Measurements from ENCODE around the gene IL6.
A peak's percentile ranks its signal among the peaks of the same experiment; 100 is the strongest.
"Not testable (repeated sequence)": the region's sequence is repeated elsewhere in the genome, so short reads cannot be mapped to it uniquely, and the experiment has no call there.

Gene IL6

GRCh38 chr7:22726907-22727713 lies at the start of gene IL6:
TSS of gene IL6 (plus strand) at chr7:22727200. CDS start at chr7:22727263, 63 bp downstream.
- Mint-ChIP-seq H3K27ac (peak within 1 kb of the TSS; percentile 75), H3K36me3 (peaks cover 6% of the 10 kb centered on the region), H3K4me3 (peak within 1 kb of the TSS; percentile 84), H3K27me3 (no peaks in the 10 kb centered on the region), H3K9me3 (no peaks in the 10 kb centered on the region), H3K4me1 (peaks cover 61% of the 10 kb centered on the region)
- ATAC-seq, result peak; percentile 51

- ATAC-seq, result peak; percentile 53
- Mint-ChIP-seq H3K27ac (peak overlapping the region; percentile 81), H3K4me1 (peaks cover 78% of the 10 kb centered on the region), H3K36me3 (peaks cover 11% of the 10 kb centered on the region)
- H3K4me3 Mint-ChIP-seq, H3K27me3 Mint-ChIP-seq, H3K9me3 Mint-ChIP-seq: not testable (repeated sequence)
Measured at GRCh38 chr7:22677263-22677662, 49.7 kb upstream of the IL6 start.

- peaks cover 9% of the 10 kb centered on the region for H3K9me3 Mint-ChIP-seq
- peaks cover 76% of the 10 kb centered on the region for H3K4me1 Mint-ChIP-seq
- H3K36me3 Mint-ChIP-seq, result peaks cover 11% of the 10 kb centered on the region
- H3K27me3 Mint-ChIP-seq, result no peaks in the 10 kb centered on the region
- H3K27ac Mint-ChIP-seq, result peak overlapping the region; percentile 81
- ATAC-seq, result no peak
- H3K4me3 Mint-ChIP-seq, result no peak overlapping the region
Measured at GRCh38 chr7:22677680-22678079, 49.3 kb upstream of the IL6 start.

GRCh38 chr7:22680482-22680911 lies 46.5 kb upstream of the IL6 start:
- Mint-ChIP-seq H3K27me3 (no peaks in the 10 kb centered on the region), H3K36me3 (peaks cover 6% of the 10 kb centered on the region), H3K4me1 (peaks cover 73% of the 10 kb centered on the region), H3K27ac (peak overlapping the region; percentile 25), H3K4me3 (no peak overlapping the region), H3K9me3 (peaks cover 5% of the 10 kb centered on the region)
- ATAC-seq, result no peak

- H3K9me3 Mint-ChIP-seq, result peaks cover 5% of the 10 kb centered on the region
- peak overlapping the region; percentile 25 for H3K27ac Mint-ChIP-seq
- H3K27me3 Mint-ChIP-seq, result no peaks in the 10 kb centered on the region
- peaks cover 64% of the 10 kb centered on the region for H3K4me1 Mint-ChIP-seq
- H3K36me3 Mint-ChIP-seq, result peaks cover 6% of the 10 kb centered on the region
- no peak overlapping the region for H3K4me3 Mint-ChIP-seq
- ATAC-seq, result no peak
Measured at GRCh38 chr7:22681312-22681711, 45.7 kb upstream of the IL6 start.

- Mint-ChIP-seq H3K4me1 (peaks cover 57% of the 10 kb centered on the region), H3K27ac (peak overlapping the region; percentile 7), H3K27me3 (no peaks in the 10 kb centered on the region), H3K36me3 (peaks cover 6% of the 10 kb centered on the region), H3K4me3 (no peak overlapping the region), H3K9me3 (peaks cover 5% of the 10 kb centered on the region)
- no peak for ATAC-seq
Measured at GRCh38 chr7:22681852-22682657, 44.9 kb upstream of the IL6 start.

GRCh38 chr7:22683379-22683778 lies 43.6 kb upstream of the IL6 start:
- peaks cover 44% of the 10 kb centered on the region for H3K4me1 Mint-ChIP-seq
- ATAC-seq, result no peak
- H3K36me3 Mint-ChIP-seq, result peaks cover 6% of the 10 kb centered on the region
- peak overlapping the region; percentile 0 for H3K27ac Mint-ChIP-seq
- H3K27me3 Mint-ChIP-seq, result no peaks in the 10 kb centered on the region
- H3K4me3 Mint-ChIP-seq, result no peak overlapping the region
- no peaks in the 10 kb centered on the region for H3K9me3 Mint-ChIP-seq

GRCh38 chr7:22686620-22687019 lies 40.4 kb upstream of the IL6 start:
- H3K4me1 Mint-ChIP-seq, result peaks cover 29% of the 10 kb centered on the region
- H3K27me3 Mint-ChIP-seq, result no peaks in the 10 kb centered on the region
- no peaks in the 10 kb centered on the region for H3K9me3 Mint-ChIP-seq
- ATAC-seq, result no peak
- H3K4me3 Mint-ChIP-seq, result no peak overlapping the region
- H3K36me3 Mint-ChIP-seq, result peaks cover 6% of the 10 kb centered on the region
- no peak overlapping the region for H3K27ac Mint-ChIP-seq

GRCh38 chr7:22688084-22688483 lies 38.9 kb upstream of the IL6 start:
- no peaks in the 10 kb centered on the region for H3K36me3 Mint-ChIP-seq
- no peak for ATAC-seq
- H3K27ac Mint-ChIP-seq, result no peak overlapping the region
- H3K27me3 Mint-ChIP-seq, result no peaks in the 10 kb centered on the region
- H3K4me3 Mint-ChIP-seq, result no peak overlapping the region
- no peaks in the 10 kb centered on the region for H3K9me3 Mint-ChIP-seq
- H3K4me1 Mint-ChIP-seq, result peaks cover 22% of the 10 kb centered on the region

- H3K9me3 Mint-ChIP-seq, result not testable (repeated sequence)
Measured at GRCh38 chr7:22688934-22689333, 38.1 kb upstream of the IL6 start.

GRCh38 chr7:22694597-22695207 lies 32.3 kb upstream of the IL6 start:
- H3K27ac Mint-ChIP-seq, result peak overlapping the region; percentile 90
- H3K9me3 Mint-ChIP-seq, result peaks cover 4% of the 10 kb centered on the region
- peaks cover 68% of the 10 kb centered on the region for H3K4me1 Mint-ChIP-seq
- H3K36me3 Mint-ChIP-seq, result peaks cover 12% of the 10 kb centered on the region
- peak overlapping the region; percentile 36 for H3K4me3 Mint-ChIP-seq
- ATAC-seq, result peak; percentile 51
- H3K27me3 Mint-ChIP-seq, result no peaks in the 10 kb centered on the region

More at GRCh38 chr7:22688934-22689333, 38.1 kb upstream of the IL6 start:
- not testable (repeated sequence) for H3K36me3 Mint-ChIP-seq, H3K4me3 Mint-ChIP-seq, H3K27me3 Mint-ChIP-seq, H3K27ac Mint-ChIP-seq, ATAC-seq
- peaks cover 22% of the 10 kb centered on the region for H3K4me1 Mint-ChIP-seq

GRCh38 chr7:22695476-22696132 lies 31.4 kb upstream of the IL6 start:
- Mint-ChIP-seq H3K36me3 (peaks cover 12% of the 10 kb centered on the region), H3K9me3 (peaks cover 4% of the 10 kb centered on the region), H3K27ac (peak overlapping the region; percentile 90), H3K27me3 (no peaks in the 10 kb centered on the region), H3K4me1 (peaks cover 70% of the 10 kb centered on the region), H3K4me3 (no peak overlapping the region)
- ATAC-seq, result no peak

GRCh38 chr7:22696541-22697228 lies 30.3 kb upstream of the IL6 start:
- Mint-ChIP-seq H3K27me3 (no peaks in the 10 kb centered on the region), H3K4me3 (peak overlapping the region; percentile 26), H3K27ac (peak overlapping the region; percentile 90), H3K9me3 (peaks cover 4% of the 10 kb centered on the region), H3K4me1 (peaks cover 70% of the 10 kb centered on the region), H3K36me3 (peaks cover 12% of the 10 kb centered on the region)
- peak; percentile 54 for ATAC-seq

- H3K9me3 Mint-ChIP-seq, result peaks cover 4% of the 10 kb centered on the region
- peaks cover 12% of the 10 kb centered on the region for H3K36me3 Mint-ChIP-seq
- no peaks in the 10 kb centered on the region for H3K27me3 Mint-ChIP-seq
- peaks cover 70% of the 10 kb centered on the region for H3K4me1 Mint-ChIP-seq
- H3K4me3 Mint-ChIP-seq, result peak overlapping the region; percentile 26
- no peak for ATAC-seq
- H3K27ac Mint-ChIP-seq, result peak overlapping the region; percentile 90
Measured at GRCh38 chr7:22697322-22697859, 29.6 kb upstream of the IL6 start.
